NCI-H748 (cell line): ENCODE data around the gene CENPE.

ENCODE experiments used
- DNase-seq: peaks from one replicate; lab custom pipeline; 2025; ENCODE audit not compliant: unreplicated experiment; lab: John Stamatoyannopoulos, UW

Gene CENPE

GRCh38 chr4:103136671-103137445, 61.3 kb downstream of the CENPE start:
- no peak for DNase-seq

GRCh38 chr4:103129174-103129573, 69.0 kb downstream of the CENPE start:
- DNase-seq, result no peak

GRCh38 chr4:103126126-103126525, 72.0 kb downstream of the CENPE start:
- no peak for DNase-seq

GRCh38 chr4:103123114-103123513, 75.0 kb downstream of the CENPE start:
- no peak for DNase-seq

- no peak for DNase-seq
Measured at GRCh38 chr4:103118166-103118565, 80.0 kb downstream of the CENPE start.

- no peak for DNase-seq
Measured at GRCh38 chr4:103111598-103111997, 86.5 kb downstream of the CENPE start.

GRCh38 chr4:103108542-103108941, 89.6 kb downstream of the CENPE start:
- no peak for DNase-seq

- DNase-seq, result no peak
Measured at GRCh38 chr4:103105558-103106356, 92.4 kb downstream of the CENPE start.

- DNase-seq, result no peak
Measured at GRCh38 chr4:103104886-103105285, 93.3 kb downstream of the CENPE start.

GRCh38 chr4:103100691-103101090, 97.5 kb downstream of the CENPE start:
- DNase-seq, result no peak

- DNase-seq, result peak; percentile 86
Measured at GRCh38 chr4:103099691-103100392, 98.3 kb downstream of the CENPE start, which contains the start of gene BDH2. BDH2 (minus strand) TSS chr4:103099834; CDS start chr4:103096254, 3,580 bp downstream.

- DNase-seq, result no peak
Measured at GRCh38 chr4:103098756-103099440, 99.2 kb downstream of the CENPE start.

GRCh38 chr4:103098341-103098740, 99.8 kb downstream of the CENPE start:
- DNase-seq, result no peak

GRCh38 chr4:103097112-103097511, 101.0 kb downstream of the CENPE start:
- no peak for DNase-seq

- DNase-seq, result no peak
Measured at GRCh38 chr4:103095080-103095479, 103.1 kb downstream of the CENPE start.

- no peak for DNase-seq
Measured at GRCh38 chr4:103092245-103092644, 105.9 kb downstream of the CENPE start.

- DNase-seq, result peak; percentile 65
Measured at GRCh38 chr4:103091601-103092223, 106.4 kb downstream of the CENPE start.

- DNase-seq, result no peak
Measured at GRCh38 chr4:103089481-103089880, 108.7 kb downstream of the CENPE start.

- no peak for DNase-seq
Measured at GRCh38 chr4:103086551-103086950, 111.6 kb downstream of the CENPE start.

- no peak for DNase-seq
Measured at GRCh38 chr4:103085555-103086196, 112.5 kb downstream of the CENPE start.
